Body of pancreas (tissue), 4 donors: ENCODE measurements around the gene NUDT22.
A peak's percentile ranks its signal among the peaks of the same experiment; 100 is the strongest.

Source experiments
- CTCF ChIP-seq, 7 experiments: fragments of 450-650 bp in 4 of 7; fragments of 200-600 bp in 3 of 7; sonication (generic) in 3 of 7; IDR thresholded peaks; one replicate each; pipeline ENCODE4 v1.5.1; 2016 to 2019; ENCODE audit warnings: antibody characterized with exemption in 7 of 7
- POLR2A ChIP-seq, 3 donors: fragments of 450-650 bp; IDR thresholded peaks; one replicate each; pipeline ENCODE4 v1.6.1; 2016; ENCODE audit warnings: antibody characterized with exemption in 3 of 3, mild to moderate bottlenecking in 2 of 3

- TF ChIP-seq CTCF (IDR thresholded peaks at IDR 0.05) (peak in 4 of 7 experiments; percentile 10 to 40 (median 27)), POLR2A (IDR thresholded peaks at IDR 0.05) (peak in 2 of 3 donors; percentile 24 to 30)
These were observed 26.2 kb downstream of the NUDT22 start for GRCh38 chr11:64252003-64252872.
